Left ventricle myocardium inferior (tissue), 1 donor: ENCODE results near the gene TEC. TPM values are rescaled to one million over a fixed set of nuclear protein-coding genes. Genes with fewer than 3 reads are reported as not detected.

Source experiments
- DNase-seq: peaks from one replicate; pipeline ENCODE4 v3.0.0-alpha.2; 2020
- H3K27ac ChIP-seq: fragments of 200-600 bp; replicated peaks from 2 replicates; pipeline ENCODE4 v1.8.0; 2021
- H3K27me3 ChIP-seq: fragments of 200-600 bp; 2 replicates; pipeline ENCODE4 v1.8.0; 2021; ENCODE audit warnings: low read depth
- H3K36me3 ChIP-seq: fragments of 200-600 bp; 2 replicates; pipeline ENCODE4 v1.8.0; 2021
- H3K4me1 ChIP-seq: fragments of 200-600 bp; 2 replicates; pipeline ENCODE4 v1.8.0; 2021
- H3K4me3 ChIP-seq: fragments of 200-600 bp; 2 replicates; pipeline ENCODE4 v1.8.0; 2021; ENCODE audit warnings: mild to moderate bottlenecking, moderate library complexity
- H3K9me3 ChIP-seq: fragments of 200-600 bp; replicated peaks from 2 replicates; pipeline ENCODE4 v1.8.0; 2021
- CTCF ChIP-seq: fragments of 200-600 bp; IDR thresholded peaks from 2 replicates; pipeline ENCODE4 v1.8.0; 2021; ENCODE audit warnings: antibody characterized with exemption, mild to moderate bottlenecking, borderline replicate concordance
- intact Hi-C: fragments of 100-400 bp; cut with micrococcal nuclease; formaldehyde crosslinking; loops from one replicate; pipeline ENCODE4 v1.11.0; 2022
- total RNA-seq: library from RNA; stranded (reverse); fragmentation: NEBNext Ultra II Directional; extraction: Animal tissue kit (Norgen Biotek cat#: 25700); gene quantifications from one replicate; pipeline ENCODE4 v1.2.1, GENCODE V29; 2021
- donor health status: DM: no; HTN: yes; CAD: no; lungs with severe emphysema.

Gene TEC
- total RNA-seq, 1 donor from 2014 or later: 1.9 TPM

GRCh38 chr4:48149827-48150370, 119.7 kb downstream of the TEC start:
- Histone ChIP-seq H3K4me3 (no peak overlapping the region), H3K27me3 (no peaks in the 10 kb centered on the region), H3K9me3 (peaks cover 20% of the 10 kb centered on the region), H3K4me1 (peaks cover 7% of the 10 kb centered on the region), H3K27ac (no peak overlapping the region), H3K36me3 (peaks cover 13% of the 10 kb centered on the region)
- TF ChIP-seq CTCF: no peak
- no peak for DNase-seq
- intact Hi-C loops: no loop called here

GRCh38 chr4:48147621-48148020, 122.0 kb downstream of the TEC start:
- Histone ChIP-seq H3K4me3 (no peak overlapping the region), H3K4me1 (peaks cover 7% of the 10 kb centered on the region), H3K27me3 (no peaks in the 10 kb centered on the region), H3K9me3 (no peaks in the 10 kb centered on the region), H3K36me3 (no peaks in the 10 kb centered on the region), H3K27ac (no peak overlapping the region)
- no peak for TF ChIP-seq CTCF
- intact Hi-C loops: no loop called here
- no peak for DNase-seq

- Histone ChIP-seq H3K4me1 (no peaks in the 10 kb centered on the region), H3K27ac (no peak overlapping the region), H3K36me3 (peaks cover 2% of the 10 kb centered on the region), H3K4me3 (no peak overlapping the region), H3K27me3 (no peaks in the 10 kb centered on the region), H3K9me3 (no peaks in the 10 kb centered on the region)
- no peak for DNase-seq
- TF ChIP-seq CTCF: peak; percentile 64
- intact Hi-C loops: no loop called here
Measured at GRCh38 chr4:48141048-48141447, 128.6 kb downstream of the TEC start.

- Histone ChIP-seq H3K9me3 (no peaks in the 10 kb centered on the region), H3K4me3 (no peak overlapping the region), H3K27me3 (no peaks in the 10 kb centered on the region), H3K4me1 (no peaks in the 10 kb centered on the region), H3K36me3 (peaks cover 7% of the 10 kb centered on the region), H3K27ac (no peak overlapping the region)
- intact Hi-C loops: no loop called here
- no peak for TF ChIP-seq CTCF
- no peak for DNase-seq
Measured at GRCh38 chr4:48139691-48140090, 129.9 kb downstream of the TEC start.

GRCh38 chr4:48138936-48139335, 130.7 kb downstream of the TEC start:
- no peaks in the 10 kb centered on the region for H3K9me3 ChIP-seq
- no peak for TF ChIP-seq CTCF
- no peak for DNase-seq
- H3K4me3 ChIP-seq: no peak overlapping the region
- intact Hi-C loops: no loop called here
- peaks cover 3% of the 10 kb centered on the region for H3K4me1 ChIP-seq
- no peaks in the 10 kb centered on the region for H3K27me3 ChIP-seq
- peaks cover 7% of the 10 kb centered on the region for H3K36me3 ChIP-seq
- H3K27ac ChIP-seq: no peak overlapping the region

GRCh38 chr4:48138511-48138910, 131.1 kb downstream of the TEC start:
- Histone ChIP-seq H3K36me3 (peaks cover 7% of the 10 kb centered on the region), H3K4me3 (no peak overlapping the region), H3K27me3 (no peaks in the 10 kb centered on the region), H3K27ac (no peak overlapping the region), H3K4me1 (peaks cover 8% of the 10 kb centered on the region), H3K9me3 (no peaks in the 10 kb centered on the region)
- intact Hi-C loops: no loop called here
- TF ChIP-seq CTCF: no peak
- DNase-seq: no peak
